ENCODE data around the gene PPIL3.

PPIL3 gene

GRCh38 chr2:200845194-200845593 lies 43.7 kb downstream of the PPIL3 start:
- Histone ChIP-seq H3K27ac (ENCODE audit: low read length) (no peak overlapping the region), H3K4me1 (ENCODE audit: insufficient read depth, low read length) (no peaks in the 10 kb centered on the region), H4K20me1 (ENCODE audit: insufficient read depth, low read length) (no peaks in the 10 kb centered on the region), H3K4me2 (ENCODE audit: insufficient read depth, low read length) (no peak overlapping the region), H3K4me3 (ENCODE audit: low read depth in 1 of 2, low read length in 2 of 2) (no peak overlapping the region), H3K9ac (ENCODE audit: low read depth, low read length) (no peak overlapping the region), H3K79me2 (ENCODE audit: insufficient read depth, low read length) (no peaks in the 10 kb centered on the region), H3K27me3 (ENCODE audit: insufficient read depth, low read length, poor library complexity) (no peaks in the 10 kb centered on the region), H3K36me3 (ENCODE audit: insufficient read depth, low read length) (no peaks in the 10 kb centered on the region), H2AFZ (ENCODE audit: low read depth, low read length) (no peak overlapping the region), H3K9me3 (ENCODE audit: insufficient read depth, low read length, severe bottlenecking) (no peaks in the 10 kb centered on the region)
- no peak; the same call in 2 of the 3 replicates for ATAC-seq (ENCODE audit: insufficient read depth, low read depth)
- TF ChIP-seq, protein P1, sequence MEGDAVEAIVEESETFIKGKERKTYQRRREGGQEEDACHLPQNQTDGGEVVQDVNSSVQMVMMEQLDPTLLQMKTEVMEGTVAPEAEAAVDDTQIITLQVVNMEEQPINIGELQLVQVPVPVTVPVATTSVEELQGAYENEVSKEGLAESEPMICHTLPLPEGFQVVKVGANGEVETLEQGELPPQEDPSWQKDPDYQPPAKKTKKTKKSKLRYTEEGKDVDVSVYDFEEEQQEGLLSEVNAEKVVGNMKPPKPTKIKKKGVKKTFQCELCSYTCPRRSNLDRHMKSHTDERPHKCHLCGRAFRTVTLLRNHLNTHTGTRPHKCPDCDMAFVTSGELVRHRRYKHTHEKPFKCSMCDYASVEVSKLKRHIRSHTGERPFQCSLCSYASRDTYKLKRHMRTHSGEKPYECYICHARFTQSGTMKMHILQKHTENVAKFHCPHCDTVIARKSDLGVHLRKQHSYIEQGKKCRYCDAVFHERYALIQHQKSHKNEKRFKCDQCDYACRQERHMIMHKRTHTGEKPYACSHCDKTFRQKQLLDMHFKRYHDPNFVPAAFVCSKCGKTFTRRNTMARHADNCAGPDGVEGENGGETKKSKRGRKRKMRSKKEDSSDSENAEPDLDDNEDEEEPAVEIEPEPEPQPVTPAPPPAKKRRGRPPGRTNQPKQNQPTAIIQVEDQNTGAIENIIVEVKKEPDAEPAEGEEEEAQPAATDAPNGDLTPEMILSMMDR (IDR thresholded peaks at IDR 0.05; ENCODE audit: borderline replicate concordance, extremely low read depth, low read length, poor library complexity, severe bottlenecking): no peak
- no peak for TF ChIP-seq EZH2 (IDR thresholded peaks at IDR 0.05; ENCODE audit: borderline replicate concordance, low read depth, low read length, severe bottlenecking)
- DNase-seq: no peak

- Histone ChIP-seq H3K4me3 (ENCODE audit: low read depth in 1 of 2, low read length in 2 of 2) (no peak overlapping the region), H3K4me1 (ENCODE audit: insufficient read depth, low read length) (no peaks in the 10 kb centered on the region), H4K20me1 (ENCODE audit: insufficient read depth, low read length) (no peaks in the 10 kb centered on the region), H3K79me2 (ENCODE audit: insufficient read depth, low read length) (no peaks in the 10 kb centered on the region), H3K36me3 (ENCODE audit: insufficient read depth, low read length) (no peaks in the 10 kb centered on the region), H3K9ac (ENCODE audit: low read depth, low read length) (no peak overlapping the region), H3K9me3 (ENCODE audit: insufficient read depth, low read length, severe bottlenecking) (no peaks in the 10 kb centered on the region), H3K27me3 (ENCODE audit: insufficient read depth, low read length, poor library complexity) (no peaks in the 10 kb centered on the region), H2AFZ (ENCODE audit: low read depth, low read length) (no peak overlapping the region), H3K4me2 (ENCODE audit: insufficient read depth, low read length) (no peak overlapping the region), H3K27ac (ENCODE audit: low read length) (no peak overlapping the region)
- ATAC-seq (ENCODE audit: insufficient read depth, low read depth) (no peak; the same call in 2 of the 3 replicates), DNase-seq (no peak)
- TF ChIP-seq, protein P1 (IDR thresholded peaks at IDR 0.05; ENCODE audit: borderline replicate concordance, extremely low read depth, low read length, poor library complexity, severe bottlenecking): no peak
- TF ChIP-seq EZH2 (IDR thresholded peaks at IDR 0.05; ENCODE audit: borderline replicate concordance, low read depth, low read length, severe bottlenecking): no peak
These were observed 44.6 kb downstream of the PPIL3 start for GRCh38 chr2:200843993-200844948.

DNA sequence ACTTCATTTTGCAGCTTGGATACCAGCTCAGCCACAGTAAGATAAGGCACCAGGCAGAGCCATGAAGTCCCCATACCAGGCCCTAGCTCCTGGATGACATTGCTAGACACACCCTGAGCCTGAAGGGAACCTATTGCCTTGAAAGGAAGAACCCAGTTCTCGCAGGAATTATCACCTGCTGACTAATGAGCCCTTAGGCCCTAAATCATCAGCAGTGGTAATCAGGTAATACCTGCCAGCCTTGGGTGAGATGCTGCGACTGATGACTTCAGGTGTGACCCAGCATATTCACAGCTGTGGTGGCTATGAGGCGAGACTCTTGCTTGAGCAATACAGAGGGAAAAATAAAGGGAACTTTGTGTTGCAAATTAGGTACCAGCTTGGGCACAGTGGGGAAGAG lies 49.4 kb downstream of the PPIL3 start:
- Histone ChIP-seq H3K79me2 (ENCODE audit: insufficient read depth, low read length) (no peaks in the 10 kb centered on the region), H3K9ac (ENCODE audit: low read depth, low read length) (no peak overlapping the region), H3K36me3 (ENCODE audit: insufficient read depth, low read length) (no peaks in the 10 kb centered on the region), H2AFZ (ENCODE audit: low read depth, low read length) (no peak overlapping the region), H4K20me1 (ENCODE audit: insufficient read depth, low read length) (no peaks in the 10 kb centered on the region), H3K4me3 (ENCODE audit: low read depth in 1 of 2, low read length in 2 of 2) (no peak overlapping the region), H3K27me3 (ENCODE audit: insufficient read depth, low read length, poor library complexity) (no peaks in the 10 kb centered on the region), H3K4me2 (ENCODE audit: insufficient read depth, low read length) (no peak overlapping the region), H3K4me1 (ENCODE audit: insufficient read depth, low read length) (no peaks in the 10 kb centered on the region), H3K27ac (ENCODE audit: low read length) (no peak overlapping the region), H3K9me3 (ENCODE audit: insufficient read depth, low read length, severe bottlenecking) (peaks cover 11% of the 10 kb centered on the region)
- ATAC-seq (ENCODE audit: insufficient read depth, low read depth): no peak
- no peak for DNase-seq
- TF ChIP-seq, protein P1 (IDR thresholded peaks at IDR 0.05; ENCODE audit: borderline replicate concordance, extremely low read depth, low read length, poor library complexity, severe bottlenecking): no peak
- TF ChIP-seq EZH2 (IDR thresholded peaks at IDR 0.05; ENCODE audit: borderline replicate concordance, low read depth, low read length, severe bottlenecking): no peak

Data from DND-41 (cell line).